ENCODE measurements around the gene UGT1A8.
"Not testable (repeated sequence)": the region's sequence is repeated elsewhere in the genome, so short reads cannot be mapped to it uniquely, and the experiment has no call there.

Gene UGT1A8

GRCh38 chr2:233643128-233643527 lies 25.7 kb downstream of the UGT1A8 start:
- FAIRE-seq: no peak

GRCh38 chr2:233646033-233646432 lies 28.6 kb downstream of the UGT1A8 start:
- FAIRE-seq: not testable (repeated sequence)

GRCh38 chr2:233650981-233651380 lies 33.5 kb downstream of the UGT1A8 start:
- no peak for FAIRE-seq

- FAIRE-seq: peak; percentile 80
Measured at GRCh38 chr2:233651430-233651829, 34.0 kb downstream of the UGT1A8 start.

- FAIRE-seq: no peak
Measured at GRCh38 chr2:233654501-233654900, 37.1 kb downstream of the UGT1A8 start.

GRCh38 chr2:233655043-233655442 lies 37.6 kb downstream of the UGT1A8 start:
- FAIRE-seq: no peak

GRCh38 chr2:233655943-233656342 lies 38.5 kb downstream of the UGT1A8 start:
- FAIRE-seq: not testable (repeated sequence)

GRCh38 chr2:233656443-233656842 lies 39.0 kb downstream of the UGT1A8 start:
- FAIRE-seq: no peak

- FAIRE-seq: no peak
Measured at GRCh38 chr2:233658610-233659009, 41.2 kb downstream of the UGT1A8 start.

- no peak for FAIRE-seq
Measured at GRCh38 chr2:233663911-233664310, 46.5 kb downstream of the UGT1A8 start.

- no peak for FAIRE-seq
Measured at GRCh38 chr2:233668605-233669260, 51.3 kb downstream of the UGT1A8 start.

- no peak for FAIRE-seq
Measured at GRCh38 chr2:233671290-233672161, 54.1 kb downstream of the UGT1A8 start, which contains the start of gene UGT1A9. Gene UGT1A9 (plus strand): TSS chr2:233671898. CDS start chr2:233671935, 37 bp downstream.

GRCh38 chr2:233672886-233673285 lies 55.5 kb downstream of the UGT1A8 start:
- FAIRE-seq: no peak

- no peak for FAIRE-seq
Measured at GRCh38 chr2:233673896-233674295, 56.5 kb downstream of the UGT1A8 start.

- FAIRE-seq: no peak
Measured at GRCh38 chr2:233674314-233674713, 56.9 kb downstream of the UGT1A8 start.

- no peak for FAIRE-seq
Measured at GRCh38 chr2:233674995-233675394, 57.6 kb downstream of the UGT1A8 start.

GRCh38 chr2:233676046-233676445 lies 58.6 kb downstream of the UGT1A8 start:
- no peak for FAIRE-seq

GRCh38 chr2:233679196-233679595 lies 61.8 kb downstream of the UGT1A8 start:
- no peak for FAIRE-seq

- FAIRE-seq: no peak
Measured at GRCh38 chr2:233680361-233681045, 63.1 kb downstream of the UGT1A8 start.

GRCh38 chr2:233681521-233682099 lies 64.2 kb downstream of the UGT1A8 start, which contains the start of gene UGT1A7:
Gene UGT1A7 (plus strand): TSS chr2:233681901. CDS start chr2:233681938, 37 bp downstream.
- FAIRE-seq: no peak

- peak; percentile 72 for FAIRE-seq
Measured at GRCh38 chr2:233684640-233685039, 67.2 kb downstream of the UGT1A8 start.

GRCh38 chr2:233686928-233687327 lies 69.5 kb downstream of the UGT1A8 start:
- no peak for FAIRE-seq

- FAIRE-seq: no peak
Measured at GRCh38 chr2:233688341-233688740, 70.9 kb downstream of the UGT1A8 start.
